Bronchial epithelial cell (primary cell): ENCODE measurements around the gene DLL3. TPM values are rescaled to one million over a fixed set of nuclear protein-coding genes. Genes with fewer than 3 reads are reported as not detected.

Source experiments
- DNase-seq: peaks from one replicate; pipeline ENCODE4 v3.0.0-alpha.2; 2010; ENCODE audit warnings: low read depth
- FAIRE-seq: peaks from 2 replicates; lab custom pipeline; 2011; peaks lifted over from hg19 to GRCh38; lab: Jason Lieb, UNC
- H3K27me3 ChIP-seq: 2 replicates; pipeline ENCODE4 v1.5.1; 2011; ENCODE audit warnings: low read length; ENCODE audit not compliant: control insufficient read depth, insufficient read depth
- H3K36me3 ChIP-seq: 2 replicates; pipeline ENCODE4 v1.5.1; 2011; ENCODE audit warnings: low read length; ENCODE audit not compliant: control insufficient read depth, insufficient read depth
- H3K4me3 ChIP-seq: 2 replicates; pipeline ENCODE4 v1.5.1; 2011; ENCODE audit warnings: mild to moderate bottlenecking, low read depth, low read length, control low read depth
- CTCF ChIP-seq: IDR thresholded peaks from 2 replicates; pipeline ENCODE4 v1.5.1; 2011; ENCODE audit warnings: mild to moderate bottlenecking, moderate library complexity, low read length, control low read depth, inconsistent platforms; ENCODE audit not compliant: insufficient read depth, severe bottlenecking
- total RNA-seq: library from RNA; depleted of rRNA; stranded (reverse); fragments of >200 nt; gene quantifications from 2 replicates; pipeline ENCODE4 v1.2.1, GENCODE V29; 2014

The DLL3 gene
- total RNA-seq, 1 donor from 2014 or later: 0.26 TPM

DNA sequence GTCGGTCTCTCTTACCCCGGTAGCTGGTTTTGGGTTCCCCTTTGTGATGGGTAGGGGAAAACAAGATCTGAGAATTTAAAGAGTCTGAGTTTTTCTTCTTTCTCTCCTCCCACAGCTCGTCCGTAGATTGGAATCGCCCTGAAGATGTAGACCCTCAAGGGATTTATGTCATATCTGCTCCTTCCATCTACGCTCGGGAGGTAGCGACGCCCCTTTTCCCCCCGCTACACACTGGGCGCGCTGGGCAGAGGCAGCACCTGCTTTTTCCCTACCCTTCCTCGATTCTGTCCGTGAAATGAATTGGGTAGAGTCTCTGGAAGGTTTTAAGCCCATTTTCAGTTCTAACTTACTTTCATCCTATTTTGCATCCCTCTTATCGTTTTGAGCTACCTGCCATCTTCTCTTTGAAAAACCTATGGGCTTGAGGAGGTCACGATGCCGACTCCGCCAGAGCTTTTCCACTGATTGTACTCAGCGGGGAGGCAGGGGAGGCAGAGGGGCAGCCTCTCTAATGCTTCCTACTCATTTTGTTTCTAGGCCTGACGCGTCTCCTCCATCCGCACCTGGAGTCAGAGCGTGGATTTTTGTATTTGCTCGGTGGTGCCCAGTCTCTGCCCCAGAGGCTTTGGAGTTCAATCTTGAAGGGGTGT lies 9.1 kb downstream of the DLL3 start:
- Histone ChIP-seq H3K4me3 (peak overlapping the region; percentile 40), H3K27me3 (no peaks in the 10 kb centered on the region), H3K36me3 (no peaks in the 10 kb centered on the region)
- TF ChIP-seq CTCF: no peak
- DNase-seq: no peak
- FAIRE-seq: no peak

- no peak for TF ChIP-seq CTCF
- no peak overlapping the region for H3K4me3 ChIP-seq
- H3K27me3 ChIP-seq: no peaks in the 10 kb centered on the region
- DNase-seq (no peak), FAIRE-seq (no peak)
- no peaks in the 10 kb centered on the region for H3K36me3 ChIP-seq
Measured at GRCh38 chr19:39508629-39509028, 9.9 kb downstream of the DLL3 start.

DNA sequence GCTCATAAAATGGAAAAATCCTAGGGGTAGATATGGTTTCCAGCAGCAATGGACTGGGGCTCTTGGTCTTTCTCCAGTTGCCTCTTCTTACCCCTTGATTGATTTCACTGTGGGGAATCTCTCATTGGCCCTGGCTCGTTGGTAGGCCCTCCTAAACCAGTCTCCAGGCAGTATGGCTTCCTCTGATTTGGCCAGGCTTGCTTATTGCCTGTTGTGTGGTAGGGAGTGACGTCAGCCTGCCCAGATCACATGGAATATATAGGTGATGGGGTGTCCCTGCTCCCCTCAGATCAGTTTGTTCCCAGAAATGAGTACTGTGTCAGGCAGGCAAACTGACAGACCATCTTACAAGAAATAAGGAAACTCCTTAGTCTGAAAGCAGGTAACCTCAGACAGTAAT lies 10.5 kb downstream of the DLL3 start:
- FAIRE-seq: no peak
- no peaks in the 10 kb centered on the region for H3K36me3 ChIP-seq
- no peak for TF ChIP-seq CTCF
- peaks cover 3% of the 10 kb centered on the region for H3K27me3 ChIP-seq
- DNase-seq: no peak
- no peak overlapping the region for H3K4me3 ChIP-seq

DNA sequence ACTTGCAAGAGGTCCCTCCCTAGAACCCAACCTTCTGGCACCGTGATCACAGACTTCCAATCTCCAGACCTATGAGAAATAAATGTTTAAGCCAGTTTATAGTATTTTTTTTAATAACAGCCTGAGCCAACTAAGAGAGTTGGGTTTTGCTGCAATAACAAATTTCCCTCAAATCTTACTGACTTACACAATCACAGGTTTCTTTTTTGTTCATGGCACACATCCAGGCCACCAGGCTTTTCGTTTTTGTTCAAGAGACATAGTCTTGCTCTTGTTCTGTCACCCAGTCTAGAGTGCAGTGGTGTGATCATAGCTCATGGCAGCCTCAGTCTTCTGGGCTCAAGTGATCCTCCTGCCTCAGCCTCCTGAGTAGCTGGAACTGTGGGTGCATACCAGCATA lies 14.2 kb downstream of the DLL3 start:
- DNase-seq (no peak), FAIRE-seq (no peak)
- Histone ChIP-seq H3K36me3 (no peaks in the 10 kb centered on the region), H3K4me3 (no peak overlapping the region), H3K27me3 (peaks cover 22% of the 10 kb centered on the region)
- no peak for TF ChIP-seq CTCF

GRCh38 chr19:39514840-39515550 lies 16.2 kb downstream of the DLL3 start, which contains the start of gene SELENOV:
Gene SELENOV (plus strand): TSS chr19:39515139. CDS start chr19:39515213, 74 bp downstream.
- Histone ChIP-seq H3K4me3 (no peak within 1 kb of the TSS), H3K27me3 (peaks cover 26% of the 10 kb centered on the region), H3K36me3 (no peaks in the 10 kb centered on the region)
- DNase-seq (no peak), FAIRE-seq (no peak)
- TF ChIP-seq CTCF: no peak
